Gastroesophageal sphincter (tissue), 4 donors: ENCODE measurements around the gene ACAP3. TPM values are rescaled to one million over a fixed set of nuclear protein-coding genes. Genes with fewer than 3 reads are reported as not detected.

ENCODE experiments used
- ATAC-seq: fragments of 150-250 bp; one replicate; pipeline ENCODE4 v1.9.1; 2016; ENCODE audit warnings: mild to moderate bottlenecking, moderate library complexity
- H3K27ac ChIP-seq, 4 donors: fragments of 200-600 bp; sonication (generic) in 3 of 4; 1 replicate in 3 of 4; 2 replicates in 1 of 4; pipeline ENCODE4 v1.5.1; 2016 to 2019
- H3K27me3 ChIP-seq: fragments of 200-600 bp; sonication (generic); one replicate; pipeline ENCODE4 v1.5.1; 2019
- H3K36me3 ChIP-seq, 2 donors: fragments of 200-600 bp; sonication (generic); one replicate each; pipeline ENCODE4 v1.5.1; 2019; ENCODE audit warnings: control low read depth in 1 of 2
- H3K4me1 ChIP-seq, 3 donors: fragments of 200-600 bp; sonication (generic); 1 replicate in 2 of 3; 2 replicates in 1 of 3; pipeline ENCODE4 v1.5.1; 2016 to 2019; ENCODE audit warnings: control low read depth in 2 of 3
- H3K4me3 ChIP-seq, 2 donors: fragments of 200-600 bp; sonication (generic); one replicate each; pipeline ENCODE4 v1.5.1; 2019; ENCODE audit warnings: mild to moderate bottlenecking in 1 of 2, moderate library complexity in 1 of 2
- H3K9me3 ChIP-seq, 3 donors: fragments of 200-600 bp; sonication (generic); one replicate each; pipeline ENCODE4 v1.5.1; 2017 to 2019; ENCODE audit warnings: control low read depth in 2 of 3
- EP300 ChIP-seq: sonication (generic); formaldehyde crosslinking; IDR thresholded peaks from one replicate; pipeline ENCODE4 v1.6.1; 2017; ENCODE audit warnings: antibody characterized with exemption, mild to moderate bottlenecking
- POLR2A ChIP-seq, 2 donors: fragments of 450-650 bp; IDR thresholded peaks; one replicate each; pipeline ENCODE4 v1.6.1; 2017; ENCODE audit warnings: antibody characterized with exemption in 2 of 2, mild to moderate bottlenecking in 2 of 2, moderate library complexity in 1 of 2
- POLR2AphosphoS5 ChIP-seq: sonication (generic); formaldehyde crosslinking; IDR thresholded peaks from one replicate; pipeline ENCODE4 v1.6.1; 2017; ENCODE audit warnings: antibody characterized with exemption
- WGBS, 2 donors: methylation state at CpG; one replicate each; pipeline ENCODE4 v1.1.5; 2018; ENCODE audit warnings: low coverage in 1 of 2; 5-methylcytosine and 5-hydroxymethylcytosine counted together
- total RNA-seq, 4 donors: library from RNA; depleted of rRNA; stranded (reverse); fragments of >200 nt; gene quantifications; one replicate each; pipeline ENCODE4 v1.1.0, GENCODE V29; 2016
- TF ChIP-seq, protein P1 (sequence below), 4 experiments: fragments of 200-600 bp in 2 of 4; fragments of 450-650 bp in 2 of 4; sonication (generic) in 1 of 4; IDR thresholded peaks; one replicate each; pipeline ENCODE4 v1.5.1; 2017 to 2019; ENCODE audit warnings: antibody characterized with exemption in 4 of 4, mild to moderate bottlenecking in 2 of 4, moderate library complexity in 2 of 4

ACAP3 gene
- total RNA-seq, 4 donors from 2014 or later: 35.6 to 74.7 (median 50.2) TPM

DNA sequence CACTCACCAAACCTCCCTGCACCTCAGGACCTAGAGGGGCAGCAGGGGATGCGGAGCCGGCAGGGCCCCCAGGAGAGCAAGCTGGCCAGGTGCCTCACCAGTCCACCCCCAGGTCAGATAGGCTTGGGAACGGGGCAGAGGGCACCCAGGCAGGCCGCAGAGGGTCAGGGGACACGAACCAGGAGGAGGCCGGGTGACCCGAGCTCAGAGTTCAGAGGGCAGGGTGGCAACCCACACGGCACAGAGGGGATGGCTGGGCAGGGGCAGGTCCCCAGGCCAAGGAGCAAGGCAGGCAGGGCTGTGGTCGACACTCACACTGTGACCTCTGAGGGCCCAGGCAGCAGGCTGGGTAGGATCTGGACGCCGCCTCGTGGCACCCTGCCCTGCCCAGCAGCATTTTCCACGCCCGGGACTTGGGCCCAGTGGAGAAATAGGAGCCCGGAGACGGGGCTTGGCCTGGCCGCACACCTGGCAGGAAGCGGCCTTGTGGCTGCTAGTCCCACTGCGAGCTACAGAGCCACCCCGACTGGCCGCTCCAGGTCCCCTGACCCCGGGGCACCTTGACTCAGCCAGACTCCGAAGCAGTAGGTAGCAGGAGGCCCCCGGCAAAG is 36.2 kb upstream of the ACAP3 start:
- no peak for ATAC-seq
- peak overlapping the region in 1 of 4 donors; percentile 60 for H3K27ac ChIP-seq
- peaks cover 0 to 37% of the 10 kb centered on the region in 2 donors for H3K36me3 ChIP-seq

DNA sequence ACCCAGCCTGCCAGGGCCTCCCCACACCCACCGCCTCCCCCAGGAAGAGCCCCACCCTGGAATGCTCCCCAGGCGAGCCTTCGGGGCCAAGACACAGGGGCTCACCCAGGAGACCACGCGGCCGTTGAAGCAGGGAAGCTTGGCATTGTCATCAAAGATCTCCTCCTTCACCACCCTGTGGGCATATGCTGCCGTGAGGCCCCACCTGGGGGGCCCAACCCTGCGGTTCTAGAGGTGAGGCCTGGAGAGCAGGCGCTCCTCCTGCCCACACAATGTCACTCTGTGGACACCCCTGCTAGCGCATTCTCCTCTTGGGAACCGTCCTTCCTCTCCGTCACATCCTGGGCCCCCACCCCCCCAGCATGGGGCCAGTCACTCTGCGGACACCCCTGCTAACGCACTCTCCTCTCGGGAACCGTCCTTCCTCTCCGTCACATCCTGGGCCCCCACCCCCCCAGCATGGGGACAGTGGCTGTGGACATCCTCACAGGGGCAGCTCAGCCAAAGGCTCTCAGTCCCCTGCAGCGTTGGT is 34.9 kb upstream of the ACAP3 start:
- Histone ChIP-seq H3K4me1 (peaks cover 0 to 44% (median 27%) of the 10 kb centered on the region in 3 donors), H3K36me3 (peaks cover 0 to 50% of the 10 kb centered on the region in 2 donors), H3K4me3 (no peak overlapping the region), H3K27ac (no peak overlapping the region), H3K27me3 (no peaks in the 10 kb centered on the region), H3K9me3 (no peaks in the 10 kb centered on the region)
- no peak for ATAC-seq
- TF ChIP-seq, protein P1, sequence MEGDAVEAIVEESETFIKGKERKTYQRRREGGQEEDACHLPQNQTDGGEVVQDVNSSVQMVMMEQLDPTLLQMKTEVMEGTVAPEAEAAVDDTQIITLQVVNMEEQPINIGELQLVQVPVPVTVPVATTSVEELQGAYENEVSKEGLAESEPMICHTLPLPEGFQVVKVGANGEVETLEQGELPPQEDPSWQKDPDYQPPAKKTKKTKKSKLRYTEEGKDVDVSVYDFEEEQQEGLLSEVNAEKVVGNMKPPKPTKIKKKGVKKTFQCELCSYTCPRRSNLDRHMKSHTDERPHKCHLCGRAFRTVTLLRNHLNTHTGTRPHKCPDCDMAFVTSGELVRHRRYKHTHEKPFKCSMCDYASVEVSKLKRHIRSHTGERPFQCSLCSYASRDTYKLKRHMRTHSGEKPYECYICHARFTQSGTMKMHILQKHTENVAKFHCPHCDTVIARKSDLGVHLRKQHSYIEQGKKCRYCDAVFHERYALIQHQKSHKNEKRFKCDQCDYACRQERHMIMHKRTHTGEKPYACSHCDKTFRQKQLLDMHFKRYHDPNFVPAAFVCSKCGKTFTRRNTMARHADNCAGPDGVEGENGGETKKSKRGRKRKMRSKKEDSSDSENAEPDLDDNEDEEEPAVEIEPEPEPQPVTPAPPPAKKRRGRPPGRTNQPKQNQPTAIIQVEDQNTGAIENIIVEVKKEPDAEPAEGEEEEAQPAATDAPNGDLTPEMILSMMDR (IDR thresholded peaks at IDR 0.05): no peak
- TF ChIP-seq POLR2A (IDR thresholded peaks at IDR 0.05) (no peak), EP300 (no peak), POLR2AphosphoS5 (no peak)
- WGBS, 2 donors: no CpG with 5 or more reads among the region's 18 CpGs

More for the DNA sequence above, 36.2 kb upstream of the ACAP3 start:
- Histone ChIP-seq H3K4me3 (no peak overlapping the region), H3K27me3 (no peaks in the 10 kb centered on the region), H3K4me1 (peaks cover 0 to 54% (median 30%) of the 10 kb centered on the region in 3 donors), H3K9me3 (no peaks in the 10 kb centered on the region)
- WGBS, 2 donors: no CpG with 5 or more reads among the region's 24 CpGs
- TF ChIP-seq POLR2A (IDR thresholded peaks at IDR 0.05) (no peak), EP300 (no peak), POLR2AphosphoS5 (no peak)
- TF ChIP-seq, protein P1 (IDR thresholded peaks at IDR 0.05): no peak

DNA sequence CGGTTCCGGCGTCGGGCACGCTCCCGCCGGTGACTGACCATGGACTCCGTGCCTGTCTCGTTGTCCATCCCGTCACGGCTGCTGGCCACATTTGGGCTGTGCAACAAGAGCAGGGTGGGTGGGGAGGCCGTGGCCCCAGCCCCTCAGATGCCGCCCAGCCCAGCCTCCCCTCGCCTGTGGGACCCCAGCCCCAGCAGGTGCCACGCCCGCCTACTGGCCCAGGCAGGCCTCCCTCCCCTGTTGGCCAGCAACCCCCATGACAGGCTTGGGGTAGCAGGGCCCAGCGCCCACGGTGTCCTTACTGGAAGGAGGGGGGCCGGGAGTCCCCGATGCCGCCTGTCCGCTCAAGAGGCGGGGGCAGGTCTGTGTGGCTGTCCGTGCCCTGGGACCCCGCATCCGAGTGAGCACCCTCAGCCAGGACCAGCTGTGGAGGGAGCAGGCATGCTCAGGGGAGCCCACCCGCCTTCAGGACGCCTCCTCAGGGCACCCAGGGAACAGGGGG is 34.4 kb upstream of the ACAP3 start:
- Histone ChIP-seq H3K36me3 (peaks cover 0 to 55% of the 10 kb centered on the region in 2 donors), H3K9me3 (no peaks in the 10 kb centered on the region), H3K27ac (no peak overlapping the region), H3K4me3 (no peak overlapping the region), H3K4me1 (peaks cover 0 to 38% (median 22%) of the 10 kb centered on the region in 3 donors), H3K27me3 (no peaks in the 10 kb centered on the region)
- TF ChIP-seq, protein P1 (IDR thresholded peaks at IDR 0.05): no peak
- no peak for TF ChIP-seq POLR2A (IDR thresholded peaks at IDR 0.05)
- no peak for TF ChIP-seq POLR2AphosphoS5
- no peak for TF ChIP-seq EP300
- no CpG with 5 or more reads among the region's 28 CpGs for WGBS, 2 donors
- ATAC-seq: no peak

DNA sequence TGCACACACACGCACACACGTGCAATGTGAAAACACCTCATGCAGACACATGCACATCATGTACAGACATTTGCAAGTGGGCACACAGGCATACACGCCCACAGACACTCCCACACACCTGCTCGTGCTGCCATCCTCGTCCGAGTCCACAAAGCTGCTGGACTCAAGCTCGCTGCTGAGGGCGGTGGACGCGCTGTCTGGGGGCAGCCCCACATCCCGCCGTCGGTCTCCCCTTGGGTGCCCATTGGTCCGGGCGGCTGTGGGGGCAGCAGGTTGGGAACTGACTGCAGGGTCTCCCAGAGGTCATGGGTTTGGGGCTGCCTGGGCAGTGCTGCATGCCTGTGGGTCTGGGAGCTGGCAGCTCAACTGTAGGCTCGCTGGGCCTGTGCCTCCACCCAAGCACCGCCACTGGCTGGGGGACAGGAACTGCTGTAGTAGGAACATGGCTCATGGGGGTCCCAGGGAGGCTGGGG is 33.9 kb upstream of the ACAP3 start:
- H3K27ac ChIP-seq: no peak overlapping the region
- no peak overlapping the region for H3K4me3 ChIP-seq
- no peaks in the 10 kb centered on the region for H3K9me3 ChIP-seq
- peaks cover 0 to 33% (median 17%) of the 10 kb centered on the region in 3 donors for H3K4me1 ChIP-seq
- 96% methylated on average over 7 of the region's 17 CpGs; no CpG with 5 or more reads in 1 of the 2 donors for WGBS, 2 donors
- ATAC-seq: no peak
- no peaks in the 10 kb centered on the region for H3K27me3 ChIP-seq
- TF ChIP-seq POLR2AphosphoS5 (no peak), POLR2A (IDR thresholded peaks at IDR 0.05) (no peak), EP300 (no peak)
- TF ChIP-seq, protein P1 (IDR thresholded peaks at IDR 0.05): no peak
- H3K36me3 ChIP-seq: peaks cover 0 to 60% of the 10 kb centered on the region in 2 donors
